Right ventricle myocardium inferior (tissue), 1 donor: ENCODE results near the gene PSPH. TPM values are rescaled to one million over a fixed set of nuclear protein-coding genes. Genes with fewer than 3 reads are reported as not detected.

Source experiments
- ATAC-seq: fragments of 200-7000 bp; cut with Tn5 transposase; one replicate; pipeline ENCODE4 v1.9.1; 2020; ENCODE audit warnings: mild to moderate bottlenecking, moderate library complexity
- DNase-seq: peaks from one replicate; pipeline ENCODE4 v3.0.0; 2021; ENCODE audit errors: missing footprints
- intact Hi-C: fragments of 100-400 bp; cut with DNase I; formaldehyde crosslinking; loops from one replicate; pipeline ENCODE4 v1.11.0; 2022
- total RNA-seq: library from RNA; stranded (reverse); fragmentation: NEBNext Ultra II Directional; extraction: Animal tissue kit (Norgen Biotek cat#: 25700); gene quantifications from one replicate; pipeline ENCODE4 v1.2.1, GENCODE V29; 2021
- donor health status: DM: no; HTN: yes; CAD: no; lungs with severe emphysema.

Gene PSPH
- total RNA-seq, 1 donor from 2014 or later, result 10.6 TPM

GRCh38 chr7:55965100-55965470 is 86.2 kb downstream of the PSPH start:
- DNase-seq (no peak), ATAC-seq (no peak)
- intact Hi-C loops, result loop anchor here (5.0 to 10.0 kb wide), 2 partner anchors 87 to 1380 kb away; partner anchors contain the start of genes CCT6A and PSPH

DNA sequence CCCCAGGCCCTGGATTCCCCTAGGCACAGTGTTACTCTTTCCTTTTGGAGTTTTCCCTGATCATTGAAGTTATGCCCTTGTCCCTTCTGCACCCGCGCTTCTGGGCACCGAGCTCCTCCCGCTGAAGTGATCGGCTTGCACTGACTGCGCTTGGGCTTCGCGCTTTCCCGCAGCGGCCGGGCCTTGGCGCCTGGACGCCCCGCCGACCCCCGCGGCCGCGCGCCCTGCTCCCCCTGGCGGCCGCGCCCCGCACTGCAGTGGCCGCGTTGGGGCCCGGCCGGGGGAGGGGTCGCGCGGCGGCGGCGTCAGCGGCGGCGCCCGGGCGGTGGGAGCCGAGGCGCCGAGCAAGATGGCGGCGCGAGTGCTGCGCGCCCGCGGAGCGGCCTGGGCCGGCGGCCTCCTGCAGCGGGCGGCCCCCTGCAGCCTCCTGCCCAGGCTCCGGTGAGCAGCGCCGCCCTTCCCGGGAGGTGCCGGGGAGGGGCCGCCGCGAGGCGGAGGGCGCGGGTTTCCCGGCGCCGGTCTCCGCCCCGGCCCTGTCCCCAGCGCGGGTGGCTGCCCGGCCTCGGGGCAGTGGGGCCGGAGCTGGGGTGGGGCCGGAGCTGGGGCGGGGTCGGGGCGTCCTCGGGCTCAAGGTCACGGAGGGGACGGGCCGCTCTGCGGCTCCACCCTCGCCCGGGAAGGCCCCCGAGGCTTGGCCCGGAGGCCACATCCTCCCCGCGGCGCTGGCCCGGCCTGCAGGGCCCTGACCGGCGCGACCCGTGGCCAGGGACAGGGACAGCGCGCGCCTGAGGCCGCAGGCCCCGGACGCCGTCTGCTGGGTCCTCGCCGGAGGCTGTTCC is 86.8 kb downstream of the PSPH start, which contains the start of gene NIPSNAP2:
NIPSNAP2 (plus strand) TSS at position 325 of the 839 bp plus-strand sequence; CDS start at position 350, 25 bp downstream.
- peak; percentile 96 for ATAC-seq
- peak; percentile 92 for DNase-seq
- intact Hi-C loops, result loop anchor here (5.0 to 10.0 kb wide), 3 partner anchors 77 to 1380 kb away; partner anchors contain the start of genes CCT6A, PSPH and ZNF713

DNA sequence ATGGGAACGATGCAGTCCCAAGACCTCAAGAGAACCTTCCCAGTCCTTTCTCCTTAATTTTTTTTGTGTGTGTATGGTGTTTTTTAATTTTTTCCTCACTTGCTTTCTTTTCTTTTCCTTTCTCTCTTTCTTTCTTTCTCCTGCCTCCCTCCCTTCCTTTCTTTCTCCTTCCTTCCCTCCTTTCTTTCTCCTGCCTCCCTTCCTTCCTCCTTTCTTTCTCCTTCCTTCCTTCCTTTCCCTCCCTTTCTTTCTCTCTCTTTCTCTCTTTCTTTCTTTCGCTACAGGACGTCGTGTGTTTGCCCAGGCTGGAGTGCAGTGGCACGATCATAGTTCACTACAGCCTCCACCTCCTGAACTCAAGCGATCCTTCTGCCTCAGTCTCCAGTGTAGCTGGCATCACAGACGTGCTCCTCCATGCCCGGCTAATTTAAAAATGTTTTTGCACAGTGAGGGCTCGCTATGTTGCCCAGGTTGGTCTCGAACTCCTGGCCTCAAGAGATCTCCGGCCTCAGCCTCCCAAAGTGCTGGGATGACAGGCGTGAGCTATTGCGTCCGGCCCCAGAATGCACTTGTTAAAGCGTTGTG is 87.6 kb downstream of the PSPH start:
- DNase-seq, result no peak
- intact Hi-C loops, result loop anchor here (5.0 to 10.0 kb wide), 2 partner anchors 76 to 1381 kb away; partner anchors contain the start of gene ZNF713
- ATAC-seq, result no peak

- DNase-seq (no peak), ATAC-seq (no peak)
- intact Hi-C loops, result loop anchor here (5.0 to 10.0 kb wide), 2 partner anchors 75 to 1383 kb away; partner anchors contain the start of gene ZNF713
Observed at GRCh38 chr7:55962014-55962413, 89.2 kb downstream of the PSPH start.

Other genes with a start within 250 kb of the PSPH start
- not detected for gene SEPTIN14, start 188.7 kb downstream of the PSPH start, total RNA-seq
- 2.9 TPM for gene ZNF713, start 164.0 kb downstream of the PSPH start, total RNA-seq
- 20.8 TPM for gene MRPS17, start 99.6 kb downstream of the PSPH start, total RNA-seq
- gene NIPSNAP2, start 86.9 kb downstream of the PSPH start, total RNA-seq, result 348 TPM
- gene CCT6A, start 321 bp upstream of the PSPH start, total RNA-seq, result 67.9 TPM
- 33.1 TPM for gene SUMF2, start 12.8 kb upstream of the PSPH start, total RNA-seq
- gene PHKG1, start 41.5 kb upstream of the PSPH start, total RNA-seq, result 31.2 TPM
- 493 TPM for gene CHCHD2, start 55.0 kb upstream of the PSPH start, total RNA-seq
- gene NUPR2, start 65.0 kb upstream of the PSPH start, total RNA-seq, result not detected